ENCODE measurements around the gene RASAL1.

RASAL1 gene

GRCh38 chr12:113070117-113070906 lies 65.2 kb downstream of the RASAL1 start:
- TF ChIP-seq, protein P1, sequence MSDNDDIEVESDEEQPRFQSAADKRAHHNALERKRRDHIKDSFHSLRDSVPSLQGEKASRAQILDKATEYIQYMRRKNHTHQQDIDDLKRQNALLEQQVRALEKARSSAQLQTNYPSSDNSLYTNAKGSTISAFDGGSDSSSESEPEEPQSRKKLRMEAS (IDR thresholded peaks at IDR 0.05), result no peak
- TF ChIP-seq TEAD4 (IDR thresholded peaks at IDR 0.05), result no peak
- TF ChIP-seq RAD21 (IDR thresholded peaks at IDR 0.05; ENCODE audit: low read depth), result no peak
- no peak for TF ChIP-seq CEBPB (IDR thresholded peaks at IDR 0.05)
- TF ChIP-seq, protein P2, sequence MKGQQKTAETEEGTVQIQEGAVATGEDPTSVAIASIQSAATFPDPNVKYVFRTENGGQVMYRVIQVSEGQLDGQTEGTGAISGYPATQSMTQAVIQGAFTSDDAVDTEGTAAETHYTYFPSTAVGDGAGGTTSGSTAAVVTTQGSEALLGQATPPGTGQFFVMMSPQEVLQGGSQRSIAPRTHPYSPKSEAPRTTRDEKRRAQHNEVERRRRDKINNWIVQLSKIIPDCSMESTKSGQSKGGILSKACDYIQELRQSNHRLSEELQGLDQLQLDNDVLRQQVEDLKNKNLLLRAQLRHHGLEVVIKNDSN (IDR thresholded peaks at IDR 0.05), result no peak
- TF ChIP-seq ZBTB7A (IDR thresholded peaks at IDR 0.05; ENCODE audit: low read depth), result no peak
- no peak for TF ChIP-seq EGR1 (IDR thresholded peaks at IDR 0.05)
- no peak for TF ChIP-seq YY1 (IDR thresholded peaks at IDR 0.05; ENCODE audit: low read depth)
- TF ChIP-seq NFIC (IDR thresholded peaks at IDR 0.05), result no peak

DNA sequence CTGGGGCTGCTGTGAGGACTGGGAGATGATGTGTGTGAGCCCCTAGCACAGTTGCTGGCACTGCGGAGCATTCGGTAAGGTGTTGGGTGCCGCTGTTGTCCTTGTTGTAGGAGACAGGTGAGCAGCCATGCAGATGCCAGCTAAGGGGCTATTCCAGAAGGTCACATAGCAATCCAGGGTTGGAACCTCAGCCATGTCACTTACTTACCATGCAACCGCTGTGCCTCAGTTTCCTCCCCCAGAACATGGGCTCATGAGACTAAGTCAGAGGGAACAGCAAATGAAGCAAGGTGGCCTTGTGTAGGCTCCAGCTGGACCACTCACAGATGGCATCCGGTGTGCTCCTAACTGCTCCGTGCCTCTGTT lies 65.8 kb downstream of the RASAL1 start:
- TF ChIP-seq EGR1 (IDR thresholded peaks at IDR 0.05), result no peak
- TF ChIP-seq RAD21 (IDR thresholded peaks at IDR 0.05; ENCODE audit: low read depth), result no peak
- TF ChIP-seq TEAD4 (IDR thresholded peaks at IDR 0.05), result no peak
- no peak for TF ChIP-seq TAF1 (IDR thresholded peaks at IDR 0.05; ENCODE audit: low read depth)

GRCh38 chr12:113069149-113069548 lies 66.4 kb downstream of the RASAL1 start:
- TF ChIP-seq, protein P2 (IDR thresholded peaks at IDR 0.05), result no peak
- TF ChIP-seq TCF12 (IDR thresholded peaks at IDR 0.05; ENCODE audit: low read depth) (no peak), EP300 (IDR thresholded peaks at IDR 0.05; ENCODE audit: borderline replicate concordance) (no peak), FOXM1 (IDR thresholded peaks at IDR 0.05; ENCODE audit: borderline replicate concordance, low read depth) (no peak), EGR1 (IDR thresholded peaks at IDR 0.05) (no peak), ZBTB7A (IDR thresholded peaks at IDR 0.05; ENCODE audit: low read depth) (no peak), NFIC (IDR thresholded peaks at IDR 0.05) (no peak), CREB1 (IDR thresholded peaks at IDR 0.05; ENCODE audit: low read depth) (no peak), YY1 (IDR thresholded peaks at IDR 0.05; ENCODE audit: low read depth) (no peak), TEAD4 (IDR thresholded peaks at IDR 0.05) (no peak), TAF1 (IDR thresholded peaks at IDR 0.05; ENCODE audit: low read depth) (no peak), CEBPB (IDR thresholded peaks at IDR 0.05) (no peak), RAD21 (IDR thresholded peaks at IDR 0.05; ENCODE audit: low read depth) (no peak)
- TF ChIP-seq, protein P3, sequence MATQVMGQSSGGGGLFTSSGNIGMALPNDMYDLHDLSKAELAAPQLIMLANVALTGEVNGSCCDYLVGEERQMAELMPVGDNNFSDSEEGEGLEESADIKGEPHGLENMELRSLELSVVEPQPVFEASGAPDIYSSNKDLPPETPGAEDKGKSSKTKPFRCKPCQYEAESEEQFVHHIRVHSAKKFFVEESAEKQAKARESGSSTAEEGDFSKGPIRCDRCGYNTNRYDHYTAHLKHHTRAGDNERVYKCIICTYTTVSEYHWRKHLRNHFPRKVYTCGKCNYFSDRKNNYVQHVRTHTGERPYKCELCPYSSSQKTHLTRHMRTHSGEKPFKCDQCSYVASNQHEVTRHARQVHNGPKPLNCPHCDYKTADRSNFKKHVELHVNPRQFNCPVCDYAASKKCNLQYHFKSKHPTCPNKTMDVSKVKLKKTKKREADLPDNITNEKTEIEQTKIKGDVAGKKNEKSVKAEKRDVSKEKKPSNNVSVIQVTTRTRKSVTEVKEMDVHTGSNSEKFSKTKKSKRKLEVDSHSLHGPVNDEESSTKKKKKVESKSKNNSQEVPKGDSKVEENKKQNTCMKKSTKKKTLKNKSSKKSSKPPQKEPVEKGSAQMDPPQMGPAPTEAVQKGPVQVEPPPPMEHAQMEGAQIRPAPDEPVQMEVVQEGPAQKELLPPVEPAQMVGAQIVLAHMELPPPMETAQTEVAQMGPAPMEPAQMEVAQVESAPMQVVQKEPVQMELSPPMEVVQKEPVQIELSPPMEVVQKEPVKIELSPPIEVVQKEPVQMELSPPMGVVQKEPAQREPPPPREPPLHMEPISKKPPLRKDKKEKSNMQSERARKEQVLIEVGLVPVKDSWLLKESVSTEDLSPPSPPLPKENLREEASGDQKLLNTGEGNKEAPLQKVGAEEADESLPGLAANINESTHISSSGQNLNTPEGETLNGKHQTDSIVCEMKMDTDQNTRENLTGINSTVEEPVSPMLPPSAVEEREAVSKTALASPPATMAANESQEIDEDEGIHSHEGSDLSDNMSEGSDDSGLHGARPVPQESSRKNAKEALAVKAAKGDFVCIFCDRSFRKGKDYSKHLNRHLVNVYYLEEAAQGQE (IDR thresholded peaks at IDR 0.05; ENCODE audit: low read depth), result no peak
- TF ChIP-seq, protein P1 (IDR thresholded peaks at IDR 0.05), result no peak

DNA sequence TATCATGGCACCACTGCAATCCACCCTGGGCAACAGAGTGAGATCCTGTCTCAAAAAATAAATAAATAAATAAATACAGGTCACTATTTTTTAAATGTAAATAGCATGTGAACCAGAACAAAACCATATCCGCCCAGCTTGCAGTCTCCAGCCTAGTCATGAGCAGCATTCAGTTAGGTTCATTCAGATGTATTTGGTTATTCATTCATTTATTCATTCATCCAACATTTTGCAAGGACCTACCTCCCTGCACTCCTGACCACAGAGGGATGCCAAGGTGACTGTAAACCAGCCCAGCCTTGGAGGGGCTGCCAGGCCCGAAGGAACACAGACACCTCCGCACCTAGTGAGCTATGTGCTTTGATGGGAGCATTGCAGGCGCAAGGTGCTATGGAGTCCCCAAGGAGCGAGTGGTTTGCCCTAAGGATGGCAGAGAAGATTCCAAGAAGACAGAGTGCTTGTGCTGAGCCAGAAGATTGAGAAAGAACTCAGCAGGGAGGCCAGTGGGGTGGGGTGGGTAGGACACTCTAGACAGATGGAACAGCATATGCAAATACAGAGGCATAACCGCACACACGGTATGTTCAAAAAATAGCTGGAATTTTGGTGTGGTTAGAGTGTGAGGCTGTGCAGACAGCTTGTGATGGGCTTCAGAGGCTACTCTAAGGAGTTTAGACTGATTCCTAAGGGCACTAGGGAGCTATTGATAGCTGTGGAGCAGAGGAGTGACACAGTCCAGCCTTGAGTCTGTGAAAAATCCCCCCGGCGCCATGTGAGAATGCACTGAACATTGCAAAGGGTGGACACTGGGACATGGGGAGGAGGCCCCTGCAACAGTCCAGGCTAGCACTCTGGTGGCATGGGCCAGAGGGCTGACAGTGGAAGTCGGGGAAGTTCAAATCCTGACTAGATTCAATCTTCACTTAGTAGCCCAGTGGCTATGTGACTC lies 67.3 kb downstream of the RASAL1 start:
- TF ChIP-seq YY1 (IDR thresholded peaks at IDR 0.05; ENCODE audit: low read depth) (no peak), EP300 (IDR thresholded peaks at IDR 0.05; ENCODE audit: borderline replicate concordance) (no peak), FOXM1 (IDR thresholded peaks at IDR 0.05; ENCODE audit: borderline replicate concordance, low read depth) (no peak), RAD21 (IDR thresholded peaks at IDR 0.05; ENCODE audit: low read depth) (no peak), TEAD4 (IDR thresholded peaks at IDR 0.05) (no peak), CREB1 (IDR thresholded peaks at IDR 0.05; ENCODE audit: low read depth) (no peak), TCF12 (IDR thresholded peaks at IDR 0.05; ENCODE audit: low read depth) (no peak), TAF1 (IDR thresholded peaks at IDR 0.05; ENCODE audit: low read depth) (no peak), CEBPB (IDR thresholded peaks at IDR 0.05) (no peak)
- TF ChIP-seq, protein P1 (IDR thresholded peaks at IDR 0.05), result no peak
- TF ChIP-seq, protein P2 (IDR thresholded peaks at IDR 0.05), result no peak
- TF ChIP-seq, protein P3 (IDR thresholded peaks at IDR 0.05; ENCODE audit: low read depth), result no peak

Measured in Ishikawa (cell line).